ENCODE results near the gene PRLR. TPM values are rescaled to one million over a fixed set of nuclear protein-coding genes. Genes with fewer than 3 reads are reported as not detected.
"Not testable (repeated sequence)": the region's sequence is repeated elsewhere in the genome, so short reads cannot be mapped to it uniquely, and the experiment has no call there.

The PRLR gene
- polyA plus RNA-seq, 1 donor: 53.4 TPM

DNA sequence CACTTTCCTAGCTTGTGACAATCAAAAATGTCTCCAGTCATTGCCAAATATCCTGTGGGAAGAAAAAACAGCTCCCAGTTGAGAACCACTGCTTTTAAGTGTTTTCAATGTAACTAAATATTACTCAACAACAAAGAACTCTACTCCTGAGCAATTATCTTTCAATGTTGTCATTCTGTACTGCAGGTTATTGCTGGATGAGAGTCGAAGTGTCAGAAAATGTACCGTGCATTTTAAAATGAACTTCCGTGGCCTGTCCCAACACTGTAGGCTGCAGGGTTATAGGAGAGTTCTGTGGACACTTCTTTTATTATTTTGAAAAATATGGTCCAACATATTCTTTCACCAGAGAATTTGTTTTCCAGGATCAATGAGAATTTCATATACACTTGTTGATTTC lies 147.8 kb downstream of the PRLR start:
- no peak for DNase-seq

DNA sequence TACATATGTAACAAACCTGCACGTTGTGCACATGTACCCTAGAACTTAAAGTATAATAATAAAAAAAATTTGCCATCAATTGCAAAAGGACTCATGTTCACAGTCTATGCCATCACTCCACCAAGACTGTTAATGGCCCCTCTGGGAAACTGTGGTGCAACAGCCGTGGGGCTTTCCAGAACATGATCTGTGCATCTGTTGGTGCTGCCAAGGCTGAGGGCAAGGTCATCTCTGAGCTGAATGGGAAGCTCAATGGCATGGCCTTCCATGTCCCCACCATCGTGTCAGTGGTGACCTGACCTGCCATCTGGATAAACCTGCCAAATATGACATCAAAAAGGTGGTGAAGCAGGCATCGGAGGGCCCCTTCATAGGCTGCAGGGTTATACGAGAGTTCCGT lies 149.2 kb downstream of the PRLR start:
- DNase-seq: no peak

DNA sequence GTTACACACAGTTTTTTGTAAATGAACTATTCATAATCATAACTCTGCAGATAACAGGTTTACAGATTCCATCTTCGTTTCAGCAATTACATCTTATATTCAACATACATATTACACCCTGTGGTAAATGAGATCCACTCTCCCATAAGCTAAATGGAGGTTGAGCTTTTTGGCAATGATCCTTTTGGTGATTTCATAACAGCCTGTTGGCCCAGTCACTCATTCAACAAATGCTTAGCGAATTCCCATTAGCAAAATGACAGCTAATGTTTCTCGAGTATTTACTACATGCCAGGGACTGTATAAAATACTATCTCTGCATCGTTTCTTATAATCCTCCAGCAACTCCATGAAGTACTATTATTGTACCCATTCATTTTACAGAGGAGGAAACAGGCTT lies 157.1 kb downstream of the PRLR start:
- DNase-seq: no peak

DNA sequence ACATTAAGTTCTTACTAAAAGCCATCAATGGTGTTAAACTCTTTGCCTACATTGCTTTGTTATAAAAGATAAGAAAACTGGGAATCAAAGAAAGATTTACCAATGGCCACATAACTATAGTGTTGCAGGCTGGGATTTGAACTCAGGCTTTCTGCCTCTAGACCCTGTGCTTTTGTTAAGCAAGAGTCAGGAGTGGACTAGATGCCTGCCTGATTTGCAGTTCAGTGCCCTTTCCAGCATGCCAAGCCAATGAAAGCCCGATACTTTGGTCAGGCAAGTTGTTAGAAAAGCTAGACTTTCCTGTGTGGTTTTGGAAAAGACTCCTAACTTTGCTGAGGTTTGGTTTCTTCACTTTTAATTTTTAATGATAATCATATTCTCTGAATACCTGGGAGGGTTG lies 161.1 kb downstream of the PRLR start:
- DNase-seq: no peak

DNA sequence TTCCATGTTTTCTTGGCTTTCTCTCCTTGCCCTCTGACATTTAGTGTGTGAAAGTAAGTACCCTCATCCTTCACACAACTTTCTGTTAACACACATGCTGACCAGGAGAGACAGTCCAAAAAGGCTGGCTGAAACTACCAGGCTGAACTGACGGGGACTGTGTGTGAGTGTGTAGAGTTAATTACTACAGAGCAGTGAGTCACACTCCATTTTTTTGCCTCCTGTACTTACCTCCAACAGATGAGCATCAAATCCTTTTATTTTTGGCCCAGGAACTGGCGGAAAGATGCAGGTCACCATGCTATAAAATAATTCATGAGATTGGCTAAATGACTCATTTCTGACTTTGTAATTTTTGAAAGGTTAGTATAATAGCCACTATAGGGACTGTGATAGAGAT lies 162.3 kb downstream of the PRLR start:
- DNase-seq: no peak

DNA sequence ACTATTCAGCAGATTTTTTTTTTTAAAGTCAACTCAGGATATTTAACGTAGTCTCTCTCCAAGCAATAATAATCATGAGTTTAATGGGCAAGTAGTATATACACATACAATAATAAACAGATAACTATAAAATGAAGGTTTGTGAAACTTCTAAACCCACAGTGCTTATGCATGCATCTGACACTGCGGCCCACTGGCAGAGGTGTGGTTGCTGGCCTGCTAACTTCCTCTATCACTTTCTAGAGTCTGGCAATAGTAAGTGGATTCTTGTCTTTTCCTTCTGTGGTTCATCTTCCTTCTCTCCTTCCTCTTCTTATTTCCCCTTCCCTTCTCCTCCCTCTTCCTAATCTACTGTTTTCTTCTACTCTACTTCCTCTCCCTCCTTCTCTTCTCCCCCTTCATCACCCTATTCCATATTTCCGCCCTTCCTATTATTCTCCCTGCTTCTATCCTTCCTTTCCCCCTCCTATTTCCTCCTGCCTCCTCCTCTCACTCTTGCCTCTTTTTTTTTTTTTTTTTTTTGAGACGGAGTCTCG lies 164.0 kb downstream of the PRLR start:
- DNase-seq: no peak

DNA sequence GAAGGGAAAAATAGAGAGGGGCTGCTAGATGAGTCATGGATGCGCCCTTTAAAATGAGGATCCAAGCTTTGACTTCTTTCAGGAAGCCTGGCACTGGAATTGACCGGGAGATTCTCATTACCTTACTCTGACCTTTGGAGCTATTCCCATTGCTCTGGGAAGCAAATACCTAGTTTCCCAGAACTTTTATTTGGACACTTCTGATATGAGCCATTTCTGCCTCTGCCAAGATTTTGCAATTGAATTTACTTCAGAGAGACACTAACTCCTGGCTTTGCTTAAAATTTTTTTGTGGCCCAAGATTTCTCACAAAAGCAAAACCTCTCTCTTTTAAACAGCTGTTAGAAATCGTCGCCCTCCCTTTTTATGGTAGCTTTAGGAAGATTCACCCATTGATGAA lies 166.9 kb downstream of the PRLR start:
- no peak for DNase-seq

DNA sequence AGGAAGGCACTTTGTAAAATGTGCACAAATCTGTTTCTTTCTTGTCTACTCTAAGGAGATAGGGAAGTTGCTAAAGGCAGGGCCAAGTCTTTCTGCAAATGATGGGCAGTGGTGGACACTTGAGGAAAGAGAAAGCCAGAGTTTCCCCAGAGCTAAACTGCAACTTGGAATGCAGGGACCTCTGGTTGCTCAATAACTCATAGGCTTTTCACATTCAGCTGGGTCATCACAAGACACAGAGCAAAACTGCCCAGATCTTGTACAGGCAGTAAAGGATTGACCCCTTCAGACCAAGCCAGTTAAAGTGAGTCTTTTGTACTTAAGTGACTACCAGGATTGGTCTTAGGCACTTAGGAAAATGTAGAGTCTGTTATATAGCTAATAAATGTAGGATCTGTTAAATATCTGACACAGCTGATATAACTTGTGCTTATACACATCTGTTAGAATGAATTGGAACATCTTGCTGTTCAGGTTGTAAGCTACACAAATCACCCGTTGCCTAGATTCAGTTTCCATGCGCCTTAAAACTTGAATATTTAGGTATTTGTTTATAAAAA lies 169.0 kb downstream of the PRLR start:
- no peak for DNase-seq

DNA sequence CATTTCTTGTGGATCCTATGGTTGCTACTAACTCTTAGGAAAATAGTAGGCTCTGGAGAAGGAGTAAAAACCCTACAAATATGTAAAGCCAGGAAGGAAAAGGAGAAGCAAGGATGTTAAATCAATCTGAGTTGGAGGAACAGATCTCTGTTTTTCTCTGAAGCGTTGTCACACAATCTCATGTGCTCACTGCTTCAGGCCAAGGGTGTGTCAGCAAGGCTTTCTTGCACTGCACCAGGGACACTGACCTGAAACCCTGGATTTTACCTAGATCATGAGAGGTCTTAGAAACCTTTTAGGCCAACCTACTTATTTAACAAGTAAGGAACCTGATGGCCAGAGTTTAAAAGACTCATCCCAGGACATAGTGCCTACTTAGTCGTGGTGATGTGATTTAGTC lies 170.1 kb downstream of the PRLR start:
- DNase-seq: no peak

DNA sequence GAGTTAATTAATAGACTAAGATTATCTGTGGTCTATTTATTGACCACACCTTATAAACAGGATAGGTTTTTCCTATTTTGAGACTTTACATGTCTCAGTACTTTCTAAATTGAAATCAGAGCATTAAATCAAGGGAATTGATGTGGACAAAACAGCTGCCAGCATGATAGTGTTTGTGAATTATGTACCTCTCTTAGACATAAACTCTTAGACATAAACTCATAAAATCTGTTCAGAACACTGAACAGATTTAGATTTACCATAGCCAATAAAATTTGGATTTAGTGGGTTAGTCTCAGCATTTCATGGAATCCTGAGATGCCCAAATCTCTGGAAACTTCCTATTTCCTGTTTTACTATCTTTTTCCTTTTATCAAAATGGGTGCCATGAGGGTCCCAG lies 171.0 kb downstream of the PRLR start:
- DNase-seq: no peak

DNA sequence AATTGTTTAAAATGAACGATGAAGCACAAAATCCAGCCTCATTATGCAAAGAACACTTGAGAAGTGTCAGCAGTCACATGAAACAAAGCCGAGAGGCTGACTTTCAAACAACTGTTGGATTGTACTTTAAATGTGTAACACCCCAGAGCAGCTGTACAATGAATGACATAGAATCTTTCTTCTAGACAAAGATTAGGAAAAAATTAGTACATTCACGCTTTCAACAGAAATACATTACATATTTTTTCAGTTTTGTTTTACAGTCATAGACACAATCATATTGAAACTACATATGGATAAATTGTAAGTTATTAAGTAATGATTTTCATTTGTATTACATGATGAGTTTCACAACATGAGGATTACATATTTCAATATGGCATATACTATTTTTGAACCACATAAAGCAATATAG lies 171.9 kb downstream of the PRLR start:
- no peak for DNase-seq

DNA sequence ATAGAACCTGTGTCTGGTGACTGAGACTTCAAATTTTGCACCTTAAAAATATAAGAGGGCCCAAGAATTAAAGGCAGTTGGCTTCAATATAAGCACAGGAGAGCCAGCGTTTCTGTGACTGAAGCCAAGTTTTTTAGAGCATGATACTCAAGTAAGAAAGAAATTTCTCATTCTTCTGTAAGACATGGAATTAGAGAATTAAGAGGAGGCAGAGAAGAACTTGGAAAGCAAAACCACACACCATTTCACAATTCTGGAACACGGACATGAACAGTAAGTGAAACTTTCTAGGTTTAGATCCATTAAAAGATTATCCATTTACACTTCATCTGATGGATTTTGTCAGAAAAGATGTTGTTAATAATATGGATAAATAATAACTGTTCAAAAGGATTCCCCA lies 173.6 kb downstream of the PRLR start:
- no peak for DNase-seq

DNA sequence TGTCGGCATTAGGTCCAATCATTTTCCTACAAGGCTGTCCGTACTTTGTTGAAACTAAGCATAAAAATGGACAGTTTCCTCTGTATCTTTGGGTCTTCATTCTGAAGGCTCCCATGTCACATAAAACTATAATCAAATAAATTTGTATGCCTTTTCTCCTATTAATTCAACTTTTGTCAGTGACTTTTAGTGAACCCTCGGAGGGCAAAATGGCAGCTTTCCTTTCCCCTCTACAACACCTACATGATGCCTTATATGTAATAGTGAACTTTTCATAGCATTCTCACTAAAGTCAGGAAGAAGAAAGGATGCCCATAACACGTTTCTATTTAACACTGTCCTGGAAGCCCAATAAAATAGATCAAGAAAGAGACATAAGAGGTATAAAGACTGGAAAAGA lies 177.4 kb downstream of the PRLR start:
- DNase-seq: no peak

DNA sequence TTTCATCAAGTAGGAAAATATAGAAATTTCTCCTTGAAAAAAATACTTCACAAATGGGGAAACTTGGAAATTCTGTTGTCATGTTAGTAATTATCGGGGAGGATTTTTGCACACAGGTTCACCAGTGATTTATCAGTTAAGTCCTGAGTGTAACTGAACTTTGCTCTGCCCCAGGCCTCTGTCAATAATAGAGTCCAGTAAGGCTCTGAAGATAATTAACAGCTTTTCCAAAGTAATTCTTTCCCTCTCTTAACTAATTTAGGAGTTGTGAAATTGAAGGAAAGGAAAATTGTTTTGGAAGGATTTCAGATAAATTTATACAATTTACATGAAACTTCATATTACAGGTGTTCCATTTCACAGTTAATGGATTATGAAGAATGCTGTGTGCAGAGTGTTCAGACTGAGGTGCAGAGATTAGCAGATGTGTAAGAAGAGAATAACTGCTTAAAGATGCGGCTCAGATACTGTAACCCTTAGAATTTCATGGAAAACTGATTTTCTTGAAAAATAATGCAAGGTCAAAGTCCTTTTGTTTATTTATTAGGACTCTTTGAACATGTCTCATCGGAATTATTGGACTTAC lies 179.7 kb downstream of the PRLR start:
- no peak for DNase-seq

DNA sequence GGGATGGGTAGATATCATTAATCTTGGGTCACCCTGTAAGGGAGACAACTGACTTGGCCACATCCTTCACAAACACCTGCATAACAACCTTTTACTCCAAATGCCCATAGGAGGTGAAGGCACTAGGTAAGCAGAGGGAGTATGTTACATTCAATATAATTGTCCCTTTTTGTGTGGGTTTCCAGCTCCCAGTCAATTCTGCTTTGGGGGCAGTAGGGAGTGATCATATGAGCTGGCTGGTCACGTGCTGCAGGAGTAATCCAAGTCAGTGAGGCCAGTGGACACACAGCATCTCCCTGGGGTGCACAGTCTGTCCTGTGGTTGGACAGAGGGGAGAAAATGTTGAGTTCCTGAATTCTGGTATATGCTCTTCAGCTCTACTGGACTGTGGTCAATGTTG lies 181.4 kb downstream of the PRLR start:
- no peak for DNase-seq

DNA sequence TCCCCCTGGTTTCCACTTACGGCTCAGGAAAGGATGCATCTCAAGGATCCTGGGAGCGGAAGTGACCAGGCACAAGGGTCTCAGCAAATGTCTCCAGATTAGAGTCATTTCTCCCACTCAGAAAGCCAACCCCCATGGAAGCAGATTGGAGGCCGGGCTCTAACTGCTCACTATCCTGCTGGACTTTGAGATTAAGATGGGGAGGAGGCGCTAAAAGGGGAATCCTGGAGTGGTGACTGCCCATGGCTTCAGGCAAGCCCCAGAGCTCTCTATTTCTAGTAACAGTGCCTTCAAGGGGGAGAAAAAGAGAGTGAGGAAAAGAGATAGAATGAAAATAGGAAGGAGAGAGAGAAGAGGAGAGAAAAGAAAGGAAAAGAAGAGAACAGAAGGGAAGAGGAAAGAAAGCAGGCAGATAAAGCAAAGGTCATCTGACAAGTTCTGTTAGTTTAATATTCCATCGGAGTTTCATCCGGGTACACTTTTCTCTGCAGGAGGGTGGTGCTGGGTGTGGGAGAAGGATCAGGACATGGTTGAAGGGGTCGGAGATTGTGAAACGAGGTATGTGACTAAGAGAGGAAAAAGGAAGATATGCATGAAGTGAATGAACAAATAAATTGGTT lies 182.4 kb downstream of the PRLR start, which contains the start of gene AGXT2:
AGXT2 (minus strand) TSS at position 165 of the 620 bp plus-strand sequence; CDS start at position 108, 57 bp downstream.
- no peak for DNase-seq

DNA sequence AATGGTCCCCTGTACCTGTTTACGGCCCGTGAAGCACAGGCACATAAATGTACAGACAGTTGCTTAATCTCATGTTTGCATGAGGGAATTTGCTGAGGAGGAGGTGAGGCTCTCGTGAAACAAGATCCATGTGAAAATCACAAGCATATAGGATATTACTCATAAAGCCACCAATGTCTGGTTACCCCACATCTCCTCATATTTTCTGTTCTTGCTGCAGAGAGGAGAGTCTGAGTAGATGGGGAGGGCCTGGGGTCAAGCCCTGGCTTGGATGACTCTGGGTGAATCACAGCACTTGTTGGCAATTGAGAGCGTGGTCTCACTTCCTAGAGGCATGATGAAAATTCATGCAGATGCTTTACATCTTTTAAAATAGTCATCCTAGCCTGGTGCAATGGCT lies 183.5 kb downstream of the PRLR start:
- no peak for DNase-seq

DNA sequence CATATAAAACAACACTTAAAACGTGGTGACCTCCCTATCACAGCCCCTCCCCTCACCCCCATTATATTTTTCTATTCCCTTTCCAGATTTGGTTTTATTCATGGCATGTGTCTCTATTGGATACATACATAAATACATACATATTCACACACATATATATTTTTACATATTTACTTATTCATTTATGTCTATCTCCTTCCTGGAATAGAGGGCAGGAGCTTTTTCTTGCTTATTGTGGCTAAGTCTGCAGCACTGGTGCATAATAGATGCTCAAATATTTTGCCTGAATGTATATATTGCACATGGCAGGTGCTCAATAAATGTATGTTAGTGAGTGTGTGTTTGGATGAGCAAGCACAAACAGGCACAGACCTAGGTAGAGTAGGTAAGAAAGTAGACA lies 185.0 kb downstream of the PRLR start:
- no peak for DNase-seq

DNA sequence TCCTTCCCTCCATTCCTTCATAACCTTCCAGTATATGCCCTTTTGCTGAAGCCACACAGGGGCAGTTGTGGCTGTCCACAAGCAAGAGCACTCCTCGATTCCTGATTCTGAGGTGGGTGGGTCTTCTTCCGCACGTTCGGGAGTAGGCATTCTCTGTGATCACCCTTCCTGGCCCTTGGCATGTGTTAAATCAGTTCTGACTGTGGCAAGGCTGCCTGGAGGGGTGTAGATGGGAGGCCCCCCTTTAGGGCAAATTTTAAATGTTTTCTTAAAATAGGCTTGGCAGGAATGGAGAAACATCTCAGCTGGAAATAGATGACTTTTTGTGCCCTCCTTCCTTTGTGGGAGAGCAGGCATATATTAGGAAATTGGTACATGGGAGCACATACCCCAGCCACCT lies 185.6 kb downstream of the PRLR start:
- no peak for DNase-seq

DNA sequence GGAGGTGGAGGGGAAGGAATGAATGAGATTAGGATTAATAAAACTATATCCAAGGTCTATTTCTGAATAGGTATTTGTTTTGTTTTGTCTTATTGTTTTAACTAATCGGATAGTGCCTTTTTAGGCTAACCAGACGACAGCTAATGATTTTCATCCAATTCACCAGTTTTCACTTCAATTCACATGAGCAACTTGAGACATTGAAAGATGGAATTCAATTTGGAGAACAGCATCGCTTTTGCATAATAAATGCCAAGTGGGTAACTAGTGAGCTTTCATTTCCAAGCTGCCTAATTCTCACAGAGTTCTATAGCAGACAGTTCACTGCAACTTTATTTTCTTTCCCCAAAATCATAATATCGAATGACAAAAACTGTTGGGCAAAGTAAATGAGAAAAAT lies 187.5 kb downstream of the PRLR start:
- no peak for DNase-seq

DNA sequence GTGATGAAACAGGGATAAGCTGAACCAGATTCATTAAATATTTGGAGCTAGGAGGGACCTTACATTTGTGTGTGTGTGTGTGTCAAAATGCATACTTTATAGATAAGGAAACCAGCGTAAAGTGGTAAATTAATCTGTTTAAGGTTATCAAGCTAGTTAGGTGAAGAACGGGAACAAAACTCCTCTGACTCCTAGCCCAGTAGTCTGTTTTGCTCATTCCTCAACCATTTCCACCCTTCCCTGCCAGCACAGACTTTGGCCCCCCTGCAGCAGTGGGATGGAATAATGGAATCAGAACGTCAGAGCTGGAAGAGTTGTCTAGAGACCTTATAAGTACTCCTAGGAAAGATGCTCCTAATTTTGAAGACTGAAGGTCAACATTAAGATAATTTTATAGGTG lies 189.0 kb downstream of the PRLR start:
- DNase-seq: no peak

DNA sequence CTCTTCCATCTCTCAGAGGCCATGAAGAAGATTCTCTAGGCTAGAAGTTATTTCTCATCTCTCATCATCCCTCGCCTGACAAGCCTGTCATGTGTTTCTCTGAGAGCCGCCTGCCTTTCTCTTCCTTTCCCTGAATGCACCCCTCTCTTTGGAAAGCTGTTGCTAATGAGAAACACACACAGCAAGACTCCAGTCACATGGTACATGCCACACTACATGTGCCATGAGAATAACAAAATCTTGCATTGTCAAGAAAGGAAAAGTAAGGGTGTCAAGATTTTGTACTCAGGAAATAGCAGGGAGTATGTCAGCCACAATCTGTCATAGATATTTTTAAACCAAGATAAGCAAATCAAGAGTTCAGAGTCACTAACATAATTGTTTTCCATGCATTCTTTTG lies 191.4 kb downstream of the PRLR start:
- no peak for DNase-seq

DNA sequence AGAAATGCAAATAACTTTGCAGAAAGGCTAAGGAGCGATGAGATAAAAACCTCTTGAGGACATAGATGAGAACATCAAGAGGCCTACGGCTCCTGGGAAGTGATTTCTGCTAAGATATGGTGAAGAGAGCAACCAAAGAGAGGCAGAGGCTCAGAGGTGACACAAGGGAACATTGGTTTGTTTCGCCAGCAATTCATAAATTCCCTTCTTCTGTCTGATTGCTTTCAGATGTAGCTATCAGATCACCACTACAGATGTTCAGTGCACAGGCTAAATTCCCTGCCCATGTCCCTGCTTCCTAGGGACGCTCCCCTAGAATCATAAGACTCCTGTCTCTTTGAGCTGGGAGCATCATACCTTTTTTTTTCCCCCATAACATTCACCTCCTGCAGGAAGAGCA lies 193.8 kb downstream of the PRLR start:
- DNase-seq: no peak

DNA sequence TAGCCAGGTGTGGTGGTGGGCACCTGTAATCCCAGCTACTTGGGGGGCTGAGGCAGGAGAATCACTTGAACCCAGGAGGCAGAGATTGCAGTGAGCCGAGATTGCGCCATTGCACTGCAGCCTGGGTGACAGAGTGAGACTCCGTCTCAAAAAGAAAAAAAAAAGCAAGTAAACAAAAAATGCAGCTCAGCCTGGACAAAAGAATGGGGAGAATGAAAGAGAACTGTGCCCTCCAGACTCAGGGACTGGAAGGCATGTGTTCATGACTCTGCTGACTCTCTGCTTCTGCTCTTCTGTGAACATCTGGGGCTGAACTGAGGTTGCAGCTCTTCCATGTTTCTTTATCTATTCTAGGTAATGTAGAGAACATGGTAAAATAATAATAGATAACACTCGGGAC lies 194.4 kb downstream of the PRLR start:
- not testable (repeated sequence) for DNase-seq

Data from left kidney (tissue), 2 donors.